Activated naive CD4-positive, alpha-beta T cell treated with Interleukin-2 at 50 U/mL for 16 hours (primary cell): ENCODE results near the gene BMPR2.
"Not testable (repeated sequence)": the region's sequence is repeated elsewhere in the genome, so short reads cannot be mapped to it uniquely, and the experiment has no call there.

Experiments used
- DNase-seq: peaks from one replicate; pipeline ENCODE4 v3.0.0-alpha.2; 2020

Gene BMPR2

DNA sequence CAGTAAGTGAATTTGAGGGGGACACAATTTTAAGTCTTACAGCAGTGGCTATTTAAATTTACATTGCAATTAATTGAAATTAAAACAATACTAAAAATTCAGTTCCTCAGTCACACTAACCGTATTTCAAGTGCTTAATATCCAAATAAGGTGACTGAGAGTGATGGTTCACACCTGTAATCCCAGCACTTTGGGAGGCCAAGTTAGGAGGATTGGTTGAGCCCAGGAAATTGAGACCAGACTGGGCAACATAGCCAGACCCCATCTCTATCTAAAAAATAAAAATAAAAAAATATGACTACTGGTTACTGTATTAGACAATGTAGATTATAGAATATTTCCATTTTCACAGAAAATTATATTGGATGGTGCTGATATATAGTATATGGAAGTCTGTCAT, 79.0 kb downstream of the BMPR2 start:
- no peak for DNase-seq

DNA sequence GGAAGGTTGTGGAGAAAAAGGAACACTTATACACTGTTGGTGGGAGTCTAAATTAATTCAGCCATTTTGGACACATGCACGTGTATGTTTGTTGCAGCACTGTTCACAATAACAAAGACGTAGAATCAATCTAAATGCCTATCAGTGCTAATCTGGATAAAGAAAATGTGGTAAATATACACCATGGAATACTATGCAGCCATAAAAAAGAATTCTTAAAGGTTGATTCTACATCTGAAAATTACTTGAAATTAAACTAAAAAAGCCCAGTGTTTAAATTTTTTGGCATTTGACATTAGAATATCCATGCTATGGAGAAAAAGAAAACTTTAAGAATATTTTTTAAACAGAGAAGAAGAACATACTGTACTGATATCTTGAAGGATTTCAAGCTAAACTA, 84.0 kb downstream of the BMPR2 start:
- no peak for DNase-seq

DNA sequence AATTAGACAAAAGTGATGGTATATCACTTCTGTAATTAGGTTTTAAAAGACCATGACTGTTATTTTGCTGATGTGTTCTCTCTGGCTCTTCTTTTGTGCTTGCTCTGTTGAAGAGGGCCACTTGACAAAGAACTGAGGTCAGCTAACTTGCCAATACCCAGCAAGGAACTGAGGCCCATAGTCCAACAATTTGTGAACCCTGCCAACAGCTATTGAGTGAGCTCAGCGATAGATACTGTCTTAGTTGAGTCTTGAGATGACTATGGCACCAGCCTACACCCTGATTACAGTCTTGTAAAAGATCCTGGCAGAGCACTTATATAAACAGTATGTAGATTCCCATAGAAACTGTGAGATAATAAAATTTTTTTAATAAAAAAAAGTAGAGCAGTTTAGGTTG, 103.0 kb downstream of the BMPR2 start:
- DNase-seq, result no peak

DNA sequence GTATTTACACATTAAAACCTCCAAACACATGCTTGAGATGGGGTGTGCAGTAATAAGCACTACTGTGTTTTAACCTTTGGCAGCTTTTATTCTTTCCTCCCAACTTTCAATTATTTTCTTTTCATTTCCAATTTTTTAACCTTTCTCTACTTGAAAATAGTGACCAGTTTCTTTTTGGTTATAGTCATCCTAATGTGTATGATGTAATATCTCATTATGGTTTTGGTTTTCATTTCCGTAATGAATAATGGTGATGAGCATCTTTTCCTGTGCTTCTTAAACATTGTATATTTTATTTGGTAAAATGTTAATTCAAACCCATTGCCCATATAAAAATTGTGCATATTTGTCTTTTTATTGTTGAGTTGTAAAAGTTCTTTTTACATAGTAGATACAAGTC, 103.5 kb downstream of the BMPR2 start:
- DNase-seq, result no peak

DNA sequence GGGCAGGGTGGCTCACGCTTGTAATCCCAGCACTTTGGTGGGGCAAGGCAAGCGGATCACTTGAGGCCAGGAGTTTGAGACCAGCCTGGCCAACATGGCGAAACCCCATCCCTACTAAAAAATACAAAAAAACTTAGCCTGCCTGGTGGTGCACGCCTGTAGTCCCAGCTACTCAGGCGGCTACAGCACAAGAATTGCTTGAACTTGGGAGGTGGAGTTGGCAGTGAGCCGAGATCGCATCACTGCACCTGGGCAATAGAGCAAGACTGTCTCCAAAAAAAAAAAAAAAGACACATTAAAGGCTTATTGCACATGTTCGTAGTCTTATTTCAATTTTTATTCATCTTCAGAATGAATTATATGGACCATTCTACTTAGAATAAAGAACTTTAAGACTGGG, 110.2 kb downstream of the BMPR2 start:
- no peak for DNase-seq

DNA sequence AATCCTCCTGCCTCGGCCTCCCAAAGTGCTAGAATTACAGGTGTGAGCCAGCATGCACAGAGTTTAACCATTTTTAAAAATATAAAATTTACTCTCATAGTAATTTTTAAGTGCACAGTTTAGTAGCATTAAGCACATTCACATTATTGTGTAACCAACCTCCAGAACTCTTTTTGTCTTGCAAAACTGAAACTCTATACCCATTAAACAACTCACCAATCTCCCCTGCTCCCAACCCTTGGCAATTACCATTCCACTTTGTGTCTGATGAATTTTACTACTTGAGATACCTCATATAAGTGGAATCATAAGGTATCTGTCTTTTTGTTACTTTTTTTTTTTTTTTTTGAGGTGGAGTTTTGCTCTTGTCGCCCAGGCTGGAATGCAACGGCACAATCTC, 112.5 kb downstream of the BMPR2 start:
- no peak for DNase-seq

DNA sequence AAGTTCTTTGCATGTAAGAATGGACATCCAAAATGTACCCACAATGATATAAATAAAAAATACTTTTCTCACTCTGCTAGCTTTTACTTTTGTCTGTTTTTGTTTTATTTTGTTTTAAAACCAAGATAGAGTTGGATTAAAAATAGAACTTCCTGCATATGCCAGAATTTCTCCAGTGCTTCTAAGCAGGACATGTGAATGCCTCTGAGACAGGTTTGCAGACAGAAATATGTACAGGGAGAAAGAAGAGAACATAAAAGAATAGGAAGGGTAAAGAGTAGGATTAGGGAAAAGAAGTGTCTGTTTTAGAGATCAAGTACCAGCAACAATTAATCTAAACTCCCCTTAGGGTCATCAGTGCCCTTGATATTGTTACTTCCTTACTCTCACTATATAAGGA, 114.4 kb downstream of the BMPR2 start:
- no peak for DNase-seq

DNA sequence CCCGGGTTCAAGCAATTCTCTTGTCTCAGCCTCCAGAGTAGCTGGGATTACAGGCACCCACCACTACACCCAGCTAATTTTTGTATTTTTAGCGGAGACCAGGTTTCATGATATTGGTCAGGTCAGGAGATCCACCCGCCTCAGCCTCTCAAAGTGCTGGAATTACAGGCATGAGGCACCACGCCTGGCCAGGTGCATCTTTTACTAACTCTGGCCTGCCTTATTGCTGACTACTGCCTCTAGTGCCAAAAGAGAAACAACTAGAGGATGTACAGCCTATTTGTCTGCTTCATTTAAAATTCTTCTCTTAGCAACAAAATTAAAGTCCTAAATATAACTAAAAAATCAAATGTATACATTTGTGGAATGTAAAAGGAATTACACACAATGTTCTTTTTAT, 115.4 kb downstream of the BMPR2 start:
- DNase-seq, result no peak

DNA sequence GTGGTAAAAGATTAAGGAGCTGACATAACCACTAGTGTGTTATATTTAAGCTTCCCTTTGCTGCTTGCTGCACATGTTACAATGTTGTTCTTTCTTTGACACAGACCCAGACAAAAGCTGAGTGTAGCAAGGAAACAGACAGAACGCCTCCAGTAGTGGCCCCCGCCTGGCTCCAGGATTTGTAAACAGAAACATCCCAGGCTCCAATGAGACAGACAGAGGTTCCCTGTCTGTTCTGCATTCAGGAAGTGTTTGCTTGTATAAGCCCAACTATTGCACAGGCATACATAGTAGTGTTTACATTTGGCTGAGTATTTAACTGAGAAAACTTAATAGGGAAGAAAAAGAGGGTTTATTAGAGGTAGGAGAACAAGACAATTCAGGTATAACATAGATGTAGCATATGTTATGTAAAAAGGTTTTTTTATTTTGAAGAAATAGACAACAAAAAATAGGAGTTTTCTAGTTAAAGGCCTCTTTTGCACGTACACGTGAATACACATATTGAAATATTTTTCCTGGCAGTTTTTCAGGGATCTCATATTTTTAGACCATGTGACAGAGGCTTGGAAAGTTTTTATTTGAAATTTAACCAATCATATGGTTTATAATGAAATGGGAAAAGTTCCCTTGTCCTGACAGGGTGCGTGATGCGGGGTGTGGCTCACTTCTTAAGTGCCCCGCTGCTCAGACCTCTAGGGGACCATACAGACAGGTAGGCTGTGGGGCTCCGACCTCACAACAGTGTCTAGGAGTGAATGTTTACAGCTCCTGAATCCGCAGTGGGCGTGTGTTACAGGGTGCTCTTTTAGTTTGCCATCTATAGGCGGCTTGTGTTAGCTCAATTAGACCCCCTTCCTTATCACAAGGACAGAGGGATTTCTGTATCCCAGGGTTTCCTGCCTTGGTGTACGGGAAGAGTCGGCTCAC, 118.4 kb downstream of the BMPR2 start:
- no peak for DNase-seq

DNA sequence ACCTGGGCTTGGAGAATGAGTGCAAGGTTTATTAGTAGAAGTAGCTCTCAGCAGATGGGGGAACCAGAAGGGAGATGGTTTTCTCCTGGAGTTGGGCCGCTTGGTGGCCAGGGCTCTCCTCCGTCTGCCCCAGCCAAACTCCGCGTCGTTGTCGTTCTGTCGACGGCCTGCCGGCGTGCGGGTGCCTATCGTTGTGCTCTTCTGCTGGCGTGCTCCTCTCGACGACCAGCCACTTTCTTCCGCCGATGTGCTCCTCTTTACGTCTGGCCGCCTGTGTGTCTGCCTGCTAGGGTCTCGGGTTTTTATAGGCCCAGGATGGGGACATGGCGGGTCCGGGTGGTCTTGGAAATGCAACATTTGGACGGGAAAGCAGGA, 119.1 kb downstream of the BMPR2 start:
- no peak for DNase-seq

DNA sequence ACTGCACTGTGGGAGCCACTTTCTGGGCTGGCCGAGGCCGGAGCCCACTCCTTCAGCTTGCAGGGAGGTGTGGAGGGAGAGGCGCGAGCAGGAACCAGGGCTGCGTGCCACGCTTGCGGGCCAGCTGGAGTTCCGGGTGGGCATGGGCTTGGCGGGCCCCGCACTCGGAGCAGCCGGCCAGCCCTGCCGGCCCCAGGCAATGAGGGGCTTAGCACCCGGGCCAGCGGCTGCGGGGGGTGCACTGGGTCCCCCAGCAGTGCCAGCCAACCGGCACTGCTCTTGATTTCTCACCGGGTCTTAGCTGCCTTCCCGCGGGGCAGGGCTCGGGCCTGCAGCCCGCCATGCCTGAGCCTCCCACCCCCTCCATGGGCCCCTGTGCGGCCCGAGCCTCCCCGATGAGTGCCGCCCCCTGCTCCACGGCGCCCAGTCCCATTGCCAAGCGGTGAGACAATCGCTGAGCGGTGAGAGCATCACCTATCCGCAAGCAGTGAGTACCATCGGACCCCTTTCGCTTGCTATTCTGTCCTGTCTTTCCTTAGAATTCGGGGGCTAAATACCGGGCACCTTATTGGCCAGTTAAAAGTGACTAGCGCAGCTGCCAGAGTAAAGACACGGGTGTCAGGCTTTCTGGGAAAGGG, 120.8 kb downstream of the BMPR2 start:
- DNase-seq, result not testable (repeated sequence)

DNA sequence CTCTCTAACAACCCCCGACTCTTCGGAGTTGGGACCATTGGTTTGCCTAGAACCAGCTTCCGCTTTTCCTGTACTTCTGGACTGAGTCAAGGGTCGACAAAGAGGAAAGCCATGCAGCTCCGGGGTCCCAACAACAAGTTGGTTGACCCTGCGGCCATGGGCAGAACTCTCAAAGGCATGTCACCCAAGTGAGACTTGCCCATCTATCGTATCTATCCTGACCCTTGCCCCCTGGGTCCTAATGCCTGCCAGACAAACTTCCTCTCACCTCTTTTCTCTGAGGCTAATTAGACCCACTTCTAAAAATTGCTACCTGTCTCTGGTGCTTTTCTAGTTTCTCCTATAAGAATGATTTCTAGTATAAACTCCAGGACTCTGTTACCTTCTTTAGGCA, 121.3 kb downstream of the BMPR2 start:
- DNase-seq, result not testable (repeated sequence)

DNA sequence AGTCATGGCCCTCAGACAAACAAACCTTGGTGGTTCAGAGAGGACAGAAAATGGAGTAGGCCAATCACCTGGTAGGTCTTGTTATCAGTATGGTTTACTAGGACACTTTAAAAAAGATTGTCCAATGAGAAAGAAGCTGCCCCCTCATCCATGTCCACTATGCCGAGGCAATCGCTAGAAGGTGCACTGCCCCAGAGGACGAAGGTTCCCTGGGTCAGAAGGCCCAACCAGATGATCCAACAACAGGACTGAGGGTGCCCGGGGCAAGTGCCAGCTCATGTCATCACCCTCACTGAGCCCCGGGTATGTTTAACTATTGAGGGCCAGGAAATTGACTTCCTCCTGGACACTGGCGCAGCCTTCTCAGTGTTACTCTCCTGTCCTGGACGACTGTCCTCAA, 123.7 kb downstream of the BMPR2 start:
- DNase-seq, result not testable (repeated sequence)

DNA sequence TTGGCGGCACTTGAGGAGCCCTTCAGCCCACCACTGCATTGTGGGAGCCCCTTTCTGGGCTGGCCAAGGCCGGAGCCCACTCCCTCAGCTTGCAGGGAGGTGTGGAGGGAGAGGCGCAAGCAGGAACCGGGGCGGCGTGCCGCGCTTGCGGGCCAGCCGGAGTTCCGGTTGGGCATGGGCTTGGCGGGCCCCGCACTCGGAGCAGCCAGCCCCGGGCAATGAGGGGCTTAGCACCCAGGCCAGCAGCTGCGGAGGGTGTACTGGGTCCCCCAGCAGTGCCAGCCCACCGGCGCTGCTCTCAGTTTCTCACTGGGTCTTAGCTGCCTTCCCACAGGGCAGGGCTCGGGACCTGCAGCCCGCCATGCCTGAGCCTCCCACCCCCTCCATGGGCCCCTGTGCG, 127.1 kb downstream of the BMPR2 start:
- DNase-seq, result not testable (repeated sequence)

DNA sequence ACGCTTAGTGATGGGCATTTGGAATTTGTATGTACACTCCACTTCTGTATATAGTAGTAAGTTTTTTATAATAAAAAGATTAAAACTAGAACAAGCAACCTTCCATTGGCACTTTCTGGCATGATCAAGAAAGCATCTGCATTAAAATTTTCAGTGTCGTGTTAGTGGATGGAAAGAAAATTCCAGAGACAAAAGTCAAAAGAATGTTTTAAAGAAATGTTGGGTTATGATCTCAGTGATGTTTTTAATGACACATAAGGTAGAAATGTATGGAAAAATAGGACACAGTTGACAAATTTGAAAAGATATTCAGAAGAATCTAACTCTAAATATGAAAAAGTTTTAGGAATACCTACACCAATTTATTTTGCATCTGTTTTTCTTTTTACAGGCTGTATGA, 132.6 kb downstream of the BMPR2 start:
- no peak for DNase-seq

DNA sequence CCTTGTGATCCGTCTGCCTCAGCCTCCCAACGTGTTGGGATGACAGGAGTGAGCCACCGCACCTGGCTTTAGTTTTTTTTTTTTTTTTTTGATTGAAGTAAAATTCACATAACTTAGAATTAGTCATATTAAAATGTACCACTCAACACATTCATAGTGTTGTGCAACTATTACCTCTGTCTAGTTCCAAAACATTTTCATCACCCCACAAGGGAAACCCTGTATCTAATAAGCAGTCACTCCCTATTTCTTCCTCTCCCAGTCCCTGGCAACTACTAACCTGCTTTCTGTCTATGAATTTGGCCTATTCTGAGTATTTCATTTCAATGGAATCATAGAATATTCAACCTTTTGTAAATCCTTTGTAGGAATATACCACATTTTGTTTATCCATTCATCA, 134.8 kb downstream of the BMPR2 start:
- no peak for DNase-seq

DNA sequence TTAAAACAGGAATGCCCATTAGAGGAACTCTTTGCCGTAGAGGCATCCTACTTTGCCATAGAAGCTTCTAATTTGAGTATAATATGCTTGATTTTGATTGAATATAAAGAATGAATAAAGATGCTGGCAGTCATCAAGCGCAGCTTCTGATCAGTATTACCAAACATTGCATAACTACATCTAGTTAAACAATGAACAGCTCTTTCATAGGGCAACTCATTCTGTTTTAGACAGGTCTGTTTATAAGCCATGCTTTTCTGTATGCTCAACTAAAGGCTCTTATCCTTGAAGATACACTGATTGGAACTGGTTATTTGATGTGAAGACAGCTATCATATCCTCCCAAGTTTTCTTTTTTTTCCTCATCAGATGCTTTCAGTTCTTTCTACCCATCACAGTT, 136.0 kb downstream of the BMPR2 start:
- no peak for DNase-seq

DNA sequence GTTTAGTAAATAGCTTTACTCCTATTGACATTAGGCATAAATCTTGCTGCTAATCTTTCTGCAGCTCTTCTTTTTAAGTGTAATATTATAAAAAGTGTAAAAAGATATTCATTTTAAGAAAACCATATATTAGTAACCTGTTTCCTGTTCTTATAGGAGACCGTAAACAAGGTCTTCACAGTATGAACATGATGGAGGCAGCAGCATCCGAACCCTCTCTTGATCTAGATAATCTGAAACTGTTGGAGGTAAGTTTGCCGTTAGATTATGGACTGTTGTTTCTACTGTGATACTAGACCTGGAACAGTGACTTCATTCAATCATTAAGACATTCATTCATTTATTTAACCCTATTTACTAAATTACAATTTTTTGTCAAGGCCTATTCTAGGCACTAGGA, 138.6 kb downstream of the BMPR2 start:
- no peak for DNase-seq

DNA sequence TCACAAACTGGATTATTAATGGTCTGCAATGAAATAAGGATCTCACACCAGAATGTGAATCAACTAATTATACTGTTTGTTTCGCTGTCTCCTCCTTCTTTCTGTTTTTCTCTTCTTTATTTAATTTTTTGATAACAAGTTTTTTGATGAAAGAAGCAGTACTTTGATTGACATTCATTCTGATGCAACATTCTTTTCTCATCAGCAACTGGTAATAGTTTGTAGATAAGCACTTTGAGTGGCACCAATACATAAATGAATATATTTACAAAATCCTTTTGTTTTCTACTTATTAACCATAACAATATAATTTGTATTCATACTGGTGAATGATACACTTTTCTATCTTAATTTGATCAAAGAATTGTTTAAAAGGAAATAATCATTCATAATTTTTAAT, 143.3 kb downstream of the BMPR2 start:
- no peak for DNase-seq

DNA sequence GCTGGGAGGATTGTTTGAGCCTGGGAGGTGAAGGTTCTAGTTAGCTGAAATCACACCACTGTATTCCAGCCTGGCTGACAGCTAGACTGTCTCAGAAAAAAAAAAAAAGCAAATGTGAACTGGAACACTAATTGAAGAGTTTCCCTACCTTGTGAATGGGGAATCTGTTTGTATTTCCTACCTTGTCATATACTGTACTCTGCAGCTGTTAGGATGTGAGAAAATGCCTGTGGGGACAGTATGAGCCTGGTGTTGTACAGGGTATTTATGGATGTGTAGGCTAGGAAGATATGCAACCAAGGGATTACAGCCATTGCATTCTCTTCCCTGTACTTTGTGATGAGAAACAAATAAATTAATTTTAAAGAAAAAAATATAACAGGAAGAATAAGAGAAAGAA, 145.3 kb downstream of the BMPR2 start:
- DNase-seq, result no peak

DNA sequence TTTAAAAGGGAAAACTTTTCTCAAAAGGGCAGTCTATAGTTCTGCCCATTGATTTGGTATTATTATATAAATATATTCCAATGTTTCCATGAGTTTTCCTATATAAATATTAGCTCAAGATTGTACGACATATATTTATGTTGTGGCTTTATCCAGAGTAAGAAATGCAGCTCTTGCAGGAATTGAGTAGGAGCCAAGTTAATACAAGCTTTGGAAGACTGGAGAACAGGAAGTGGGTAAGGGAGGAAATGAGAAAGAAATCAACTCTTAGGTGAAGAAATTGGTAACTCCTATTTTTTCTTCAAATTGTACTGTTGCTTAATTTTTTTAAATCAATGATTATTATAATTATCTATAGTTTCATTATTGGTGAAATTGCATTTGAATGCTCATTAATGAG, 153.3 kb downstream of the BMPR2 start:
- DNase-seq, result no peak

DNA sequence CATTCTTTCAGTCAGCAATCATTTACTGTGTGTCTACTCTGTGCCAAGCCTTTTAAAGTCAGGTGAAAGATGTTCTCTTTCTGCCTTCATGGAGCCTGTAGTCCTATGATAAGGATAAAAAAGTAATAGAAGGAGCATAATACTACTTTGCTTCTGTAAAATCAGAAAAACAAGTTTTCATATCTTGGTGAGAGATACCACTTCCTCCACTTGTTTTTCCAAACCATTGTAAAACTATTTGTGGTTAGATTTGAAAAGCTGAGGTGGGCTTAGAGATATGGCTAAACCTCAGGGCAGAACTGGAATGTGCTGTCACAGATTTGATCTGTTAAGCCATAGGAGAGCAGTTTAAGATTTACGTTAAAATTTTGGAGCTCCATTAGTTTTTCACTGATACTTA, 153.9 kb downstream of the BMPR2 start:
- no peak for DNase-seq

DNA sequence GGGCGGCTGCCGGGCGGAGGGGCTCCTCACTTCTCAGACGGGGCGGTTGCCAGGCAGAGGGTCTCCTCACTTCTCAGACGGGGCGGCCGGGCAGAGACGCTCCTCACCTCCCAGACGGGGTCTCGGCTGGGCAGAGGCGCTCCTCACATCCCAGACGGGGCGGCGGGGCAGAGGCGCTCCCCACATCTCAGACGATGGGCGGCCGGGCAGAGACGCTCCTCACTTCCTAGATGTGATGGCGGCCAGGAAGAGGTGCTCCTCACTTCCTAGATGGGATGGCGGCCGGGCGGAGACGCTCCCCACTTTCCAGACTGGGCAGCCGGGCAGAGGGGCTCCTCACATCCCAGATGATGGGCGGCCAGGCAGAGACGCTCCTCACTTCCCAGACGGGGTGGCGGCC, 159.2 kb downstream of the BMPR2 start:
- DNase-seq, result not testable (repeated sequence)

DNA sequence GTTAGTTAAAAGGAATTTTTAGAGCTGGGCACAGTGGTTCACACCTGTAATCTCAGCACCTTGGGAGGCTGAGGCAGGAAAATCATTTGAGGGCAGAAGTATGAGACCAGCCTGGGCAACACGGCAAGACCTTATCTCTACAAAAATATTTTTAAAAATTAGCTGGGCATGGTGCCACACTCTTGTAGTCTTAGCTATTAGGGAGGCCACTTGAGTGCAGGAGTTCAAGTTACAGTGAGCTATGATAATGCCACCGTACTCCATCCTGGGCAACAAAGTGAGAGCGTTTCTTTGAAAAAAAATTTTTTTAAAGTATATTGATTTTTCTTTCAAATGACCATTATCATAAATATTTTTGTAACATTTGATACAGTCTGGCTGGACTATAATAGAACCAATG, 165.0 kb downstream of the BMPR2 start:
- DNase-seq, result no peak

DNA sequence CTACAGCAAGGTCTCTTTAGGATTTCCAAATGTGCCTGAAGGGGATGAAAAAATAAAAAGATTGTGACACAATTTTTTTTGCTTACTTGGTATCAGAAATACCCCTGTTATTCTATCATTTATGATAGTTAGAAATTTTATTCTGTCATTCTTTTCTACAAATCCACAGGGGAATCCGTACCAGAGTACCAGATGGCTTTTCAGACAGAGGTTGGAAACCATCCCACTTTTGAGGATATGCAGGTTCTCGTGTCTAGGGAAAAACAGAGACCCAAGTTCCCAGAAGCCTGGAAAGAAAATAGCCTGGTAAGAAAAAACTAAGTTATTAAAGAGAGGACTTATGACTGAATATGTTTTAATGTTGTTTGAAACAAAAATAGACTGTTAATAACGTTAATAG, 166.0 kb downstream of the BMPR2 start:
- DNase-seq, result no peak
